ENCODE data around the gene PCSK4.

DNA sequence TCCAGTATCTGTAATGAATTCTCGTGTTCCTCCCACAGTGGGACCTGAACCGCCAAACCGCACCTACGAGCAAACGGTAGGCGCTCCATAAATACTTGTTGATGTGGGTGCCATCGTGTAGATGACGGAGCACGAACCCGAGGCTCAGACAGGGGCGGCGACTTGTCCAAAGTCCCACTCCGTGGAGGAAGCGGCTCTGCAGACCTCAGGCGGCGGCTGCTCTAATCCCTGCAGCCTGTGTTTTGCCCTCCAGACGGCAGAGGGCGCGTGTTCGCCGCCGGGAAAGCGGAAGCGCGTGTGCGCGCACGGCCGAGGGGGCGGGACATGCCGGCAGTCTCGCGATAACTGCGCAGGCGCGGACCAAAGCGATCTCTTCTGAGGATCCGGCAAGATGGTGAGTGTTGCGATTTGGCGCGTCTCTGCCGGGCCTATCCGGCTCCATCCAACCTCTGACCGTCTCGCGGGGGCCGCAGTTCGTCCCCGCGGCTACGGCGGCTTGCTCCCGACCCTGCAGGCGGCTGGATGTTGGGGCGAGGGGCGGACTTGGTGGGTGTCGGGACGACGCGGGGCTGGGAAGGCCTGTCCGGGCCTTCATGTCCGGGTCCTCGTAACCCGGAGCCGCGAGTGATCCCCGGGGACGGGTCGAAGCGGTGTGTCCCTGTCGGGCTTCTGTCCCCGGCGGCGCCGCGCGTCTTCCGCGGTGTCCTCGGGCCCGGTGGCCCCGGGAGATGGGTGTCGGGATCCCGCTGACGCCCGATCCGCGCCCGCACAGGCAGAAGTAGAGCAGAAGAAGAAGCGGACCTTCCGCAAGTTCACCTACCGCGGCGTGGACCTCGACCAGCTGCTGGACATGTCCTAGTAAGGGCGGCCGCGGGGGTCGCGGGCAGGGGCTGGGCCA, 51.9 kb downstream of the PCSK4 start, which contains the start of gene RPS15:
- TF ChIP-seq, protein P1, sequence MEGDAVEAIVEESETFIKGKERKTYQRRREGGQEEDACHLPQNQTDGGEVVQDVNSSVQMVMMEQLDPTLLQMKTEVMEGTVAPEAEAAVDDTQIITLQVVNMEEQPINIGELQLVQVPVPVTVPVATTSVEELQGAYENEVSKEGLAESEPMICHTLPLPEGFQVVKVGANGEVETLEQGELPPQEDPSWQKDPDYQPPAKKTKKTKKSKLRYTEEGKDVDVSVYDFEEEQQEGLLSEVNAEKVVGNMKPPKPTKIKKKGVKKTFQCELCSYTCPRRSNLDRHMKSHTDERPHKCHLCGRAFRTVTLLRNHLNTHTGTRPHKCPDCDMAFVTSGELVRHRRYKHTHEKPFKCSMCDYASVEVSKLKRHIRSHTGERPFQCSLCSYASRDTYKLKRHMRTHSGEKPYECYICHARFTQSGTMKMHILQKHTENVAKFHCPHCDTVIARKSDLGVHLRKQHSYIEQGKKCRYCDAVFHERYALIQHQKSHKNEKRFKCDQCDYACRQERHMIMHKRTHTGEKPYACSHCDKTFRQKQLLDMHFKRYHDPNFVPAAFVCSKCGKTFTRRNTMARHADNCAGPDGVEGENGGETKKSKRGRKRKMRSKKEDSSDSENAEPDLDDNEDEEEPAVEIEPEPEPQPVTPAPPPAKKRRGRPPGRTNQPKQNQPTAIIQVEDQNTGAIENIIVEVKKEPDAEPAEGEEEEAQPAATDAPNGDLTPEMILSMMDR (IDR thresholded peaks at IDR 0.05; ENCODE audit: low read depth, low read length, poor library complexity, severe bottlenecking) = peak; percentile 90
- TF ChIP-seq EZH2phosphoT487 (IDR thresholded peaks at IDR 0.05; ENCODE audit: borderline replicate concordance, low read length) = no peak

All from DOHH2 (cell line).